GM18499 (cell line): Measurements from ENCODE around the gene FZD4.
A peak's percentile ranks its signal among the peaks of the same experiment; 100 is the strongest.
"Not testable (repeated sequence)": the region's sequence is repeated elsewhere in the genome, so short reads cannot be mapped to it uniquely, and the experiment has no call there.

Source experiments
- ATAC-seq: cut with Tn5 transposase; IDR thresholded peaks from one replicate; pipeline ENCODE4 v1.9.1; 2021; ENCODE audit warnings: moderate number of reproducible peaks; ENCODE audit not compliant: insufficient read depth, unreplicated experiment

Gene FZD4

GRCh38 chr11:86955361-86956120 lies at the start of gene FZD4:
TSS of gene FZD4 (minus strand) at chr11:86955395. CDS start at chr11:86955085, 310 bp downstream.
- peak; percentile 64 for ATAC-seq

DNA sequence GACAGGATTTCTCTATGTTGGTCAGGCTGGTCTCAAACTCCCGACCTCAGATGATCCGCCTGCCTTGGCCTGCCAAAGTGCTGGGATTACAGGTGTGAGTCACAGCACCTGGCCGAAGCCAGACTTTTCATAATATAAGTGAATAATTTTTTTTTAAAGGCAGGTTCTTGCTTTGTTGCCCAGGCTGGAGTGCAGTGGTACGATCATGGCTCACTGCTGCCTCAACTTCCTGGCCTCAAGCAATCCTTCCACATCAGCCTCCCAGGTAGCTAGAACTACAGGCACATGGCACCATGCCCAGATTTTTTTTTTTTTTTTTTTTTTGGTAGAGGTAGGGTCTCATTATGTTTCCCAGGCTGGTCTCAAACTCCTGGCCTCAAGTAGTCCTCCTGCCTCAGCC lies 49.1 kb upstream of the FZD4 start:
- ATAC-seq = not testable (repeated sequence)

DNA sequence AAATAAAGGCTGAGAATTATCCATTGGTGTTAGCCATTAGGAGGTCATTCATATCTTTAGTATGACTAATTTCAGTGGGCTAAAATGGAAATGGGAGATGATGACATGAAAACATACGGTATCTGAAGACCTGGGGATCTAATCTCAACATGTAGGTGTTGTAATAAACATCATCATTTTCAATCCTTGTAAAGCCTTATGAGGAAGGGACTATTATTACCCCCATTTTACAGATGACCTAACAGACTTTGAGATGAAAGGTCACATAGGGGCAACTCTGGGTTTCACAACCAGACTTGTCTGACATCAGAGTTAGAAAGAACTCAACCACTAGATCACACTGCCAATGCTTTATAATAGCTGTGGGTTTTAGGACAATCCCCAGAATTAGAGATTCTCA lies 47.7 kb upstream of the FZD4 start:
- ATAC-seq = no peak

- ATAC-seq = no peak
These were observed 44.9 kb upstream of the FZD4 start for GRCh38 chr11:86999859-87000753.

DNA sequence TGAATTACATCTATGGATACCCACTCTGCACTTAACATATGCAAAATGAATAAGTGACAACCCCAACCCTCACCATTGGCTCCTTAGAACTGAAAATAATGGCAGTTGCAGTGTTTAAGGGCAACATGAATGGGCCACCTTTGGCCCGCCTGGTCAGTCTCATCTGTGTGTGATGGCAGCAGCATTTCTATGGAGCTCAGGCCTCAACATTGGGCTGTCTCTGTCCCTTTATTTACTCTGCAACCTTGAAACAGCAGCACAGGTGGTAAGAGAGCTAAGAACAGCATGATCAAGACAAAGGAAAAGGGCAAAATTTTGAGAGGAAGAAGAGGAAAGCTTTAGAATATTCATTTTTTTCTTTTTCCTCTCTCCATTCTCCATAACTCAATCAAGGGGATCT lies 44.2 kb upstream of the FZD4 start:
- no peak for ATAC-seq

GRCh38 chr11:86996953-86997570 lies 41.9 kb upstream of the FZD4 start:
- ATAC-seq = no peak

DNA sequence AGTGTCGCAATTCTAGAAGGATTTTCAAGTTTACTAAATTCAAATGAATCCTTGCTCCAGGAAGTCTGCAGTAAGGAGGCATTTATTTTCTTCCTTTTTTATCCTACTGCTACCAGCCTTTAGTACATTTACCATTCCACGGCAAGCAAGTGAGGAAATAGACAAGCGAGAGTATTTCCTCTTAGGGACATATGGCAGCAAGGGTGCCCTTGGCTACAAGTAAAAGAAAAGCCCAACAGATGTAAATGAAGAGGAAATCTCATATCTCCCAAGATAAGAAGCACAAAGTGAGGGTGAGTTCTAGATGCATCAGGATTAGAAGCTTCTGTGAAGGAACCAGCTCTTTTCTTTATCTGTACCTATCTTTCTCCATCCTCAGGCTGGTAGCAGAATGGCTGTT lies 37.8 kb upstream of the FZD4 start:
- ATAC-seq = no peak

- ATAC-seq = not testable (repeated sequence)
These were observed 37.1 kb upstream of the FZD4 start for GRCh38 chr11:86992340-86992739.

- no peak for ATAC-seq
These were observed 36.1 kb upstream of the FZD4 start for GRCh38 chr11:86991341-86991740.

DNA sequence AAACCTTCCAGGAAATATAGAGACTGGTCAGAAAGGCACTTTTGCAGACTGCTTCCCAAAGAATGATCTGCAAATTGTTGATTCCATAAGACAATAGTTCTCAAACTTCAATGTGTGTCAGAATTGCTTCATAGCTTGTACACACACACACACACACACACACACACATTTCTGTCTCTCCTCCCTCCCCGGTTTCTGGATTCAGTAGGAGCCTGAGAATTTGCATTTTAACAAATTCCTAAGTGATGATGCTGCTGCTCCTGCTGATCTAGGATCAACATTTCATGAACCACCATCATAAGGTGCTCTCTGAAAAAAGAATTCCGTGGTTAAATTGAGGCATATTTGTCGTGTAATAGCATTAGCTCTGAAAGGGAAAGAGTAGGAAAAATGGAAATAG lies 35.3 kb upstream of the FZD4 start:
- no peak for ATAC-seq

- no peak for ATAC-seq
These were observed 34.8 kb upstream of the FZD4 start for GRCh38 chr11:86990031-86990430.

DNA sequence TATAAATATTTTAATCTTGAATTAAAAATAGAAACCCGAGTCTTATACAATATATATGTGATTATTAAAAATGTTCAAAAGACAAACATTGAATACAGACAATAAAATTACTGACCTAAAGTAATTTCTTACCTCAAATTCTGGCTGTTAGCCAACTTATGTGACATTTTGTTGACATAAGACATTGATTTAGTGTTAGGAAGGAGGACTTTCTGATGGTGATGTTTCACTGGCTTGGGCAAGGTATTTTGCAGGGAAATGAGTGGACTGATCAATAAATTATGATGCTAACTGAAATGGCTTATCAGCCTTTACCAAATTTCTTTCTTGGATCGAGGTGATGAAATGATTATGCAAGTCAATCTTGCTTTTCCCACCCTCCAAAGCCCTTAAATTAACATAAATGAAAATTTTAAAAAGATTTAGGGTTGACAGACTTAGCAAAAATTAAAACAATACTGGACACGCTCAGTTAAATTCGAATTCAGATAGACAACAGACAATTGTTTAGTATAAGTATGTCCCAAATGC lies 33.2 kb upstream of the FZD4 start:
- ATAC-seq = no peak

- no peak for ATAC-seq
These were observed 32.5 kb upstream of the FZD4 start for GRCh38 chr11:86987679-86988078.

GRCh38 chr11:86984701-86985100 lies 29.5 kb upstream of the FZD4 start:
- no peak for ATAC-seq

DNA sequence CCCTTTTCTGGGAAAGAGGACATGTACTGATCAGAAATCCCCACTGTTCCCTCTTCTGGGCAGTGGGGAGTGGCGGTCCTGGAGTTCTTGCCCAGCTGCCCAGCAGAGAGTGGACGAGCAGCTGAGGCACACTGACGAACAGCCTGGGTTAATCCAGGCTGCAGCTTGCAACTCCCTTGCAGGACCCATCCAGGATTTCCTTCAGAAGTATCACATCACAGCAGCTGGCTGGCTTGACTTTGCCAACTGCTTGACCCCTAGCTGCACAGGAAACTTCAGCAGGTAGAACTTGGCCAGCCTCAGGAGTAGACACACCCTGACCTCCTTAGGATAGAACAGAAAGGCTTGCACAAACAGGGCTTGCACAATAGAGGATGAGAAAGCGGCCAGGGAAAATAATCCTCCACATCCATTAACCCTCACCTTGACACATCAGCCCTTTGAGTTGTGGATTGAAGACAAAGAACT lies 27.9 kb upstream of the FZD4 start:
- ATAC-seq = no peak

DNA sequence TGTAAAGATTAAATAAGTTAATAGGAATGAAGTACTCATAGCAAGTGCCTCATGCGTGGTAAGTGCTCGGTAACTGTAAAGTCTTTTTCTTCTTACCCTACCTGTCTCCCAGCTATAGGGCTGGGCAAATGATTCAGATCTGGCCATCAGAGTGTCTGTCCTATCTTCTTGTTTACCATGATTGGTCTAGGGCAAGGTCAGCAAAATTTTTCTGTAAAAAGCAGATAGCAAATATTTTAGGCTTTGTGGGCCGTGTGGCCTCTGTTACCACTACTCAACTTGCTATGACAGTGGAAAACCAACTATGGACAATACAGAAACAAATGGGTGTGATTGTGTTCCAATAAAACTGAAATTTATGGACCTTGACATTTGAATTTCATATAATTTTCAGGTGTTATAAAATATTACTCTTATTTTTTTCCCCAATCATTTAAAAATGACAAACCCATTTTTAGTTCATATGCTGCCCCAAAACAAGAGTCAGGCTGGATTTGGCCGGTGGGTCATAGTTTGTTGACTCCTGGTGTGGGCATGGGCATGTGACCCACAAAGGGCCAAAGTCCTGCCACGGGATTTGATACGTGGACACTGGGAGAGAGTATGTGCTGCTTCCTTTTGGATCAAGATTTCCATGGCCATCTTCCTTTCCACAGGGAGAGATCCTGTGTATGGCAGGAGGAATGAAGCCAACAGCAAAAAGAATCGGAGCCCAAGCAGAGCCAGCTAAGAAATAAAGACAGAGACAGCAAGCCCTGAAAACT lies 26.8 kb upstream of the FZD4 start:
- ATAC-seq = no peak

- no peak for ATAC-seq
These were observed 25.0 kb upstream of the FZD4 start for GRCh38 chr11:86980086-86980796.

GRCh38 chr11:86978756-86979608 lies 23.8 kb upstream of the FZD4 start:
- peak; percentile 62 for ATAC-seq
